Colonic mucosa (tissue), 4 donors: ENCODE results near the gene MYOCD. TPM values are rescaled to one million over a fixed set of nuclear protein-coding genes. Genes with fewer than 3 reads are reported as not detected.

Experiments used
- DNase-seq: peaks from one replicate; pipeline ENCODE4 v3.0.0-alpha.2; 2020
- H3K27ac ChIP-seq: fragments of 200-600 bp; one replicate; pipeline ENCODE4 v1.8.0; 2021
- H3K27me3 ChIP-seq: fragments of 200-600 bp; one replicate; pipeline ENCODE4 v1.8.0; 2021
- H3K36me3 ChIP-seq: fragments of 200-600 bp; one replicate; pipeline ENCODE4 v1.8.0; 2021
- H3K4me1 ChIP-seq: fragments of 200-600 bp; one replicate; pipeline ENCODE4 v1.8.0; 2021; ENCODE audit warnings: mild to moderate bottlenecking
- H3K4me3 ChIP-seq: fragments of 200-600 bp; one replicate; pipeline ENCODE4 v1.8.0; 2021
- H3K9ac ChIP-seq, 2 donors: one replicate each; pipeline ENCODE4 v1.7.0; 2013; ENCODE audit warnings: control low read depth in 2 of 2, low read depth in 2 of 2, low read length in 2 of 2
- H3K9me3 ChIP-seq: fragments of 200-600 bp; one replicate; pipeline ENCODE4 v1.8.0; 2021
- intact Hi-C: fragments of 100-400 bp; cut with DNase I; formaldehyde crosslinking; loops from one replicate; pipeline ENCODE4 v1.14.1; 2022
- total RNA-seq, 2 donors: library from RNA; stranded (reverse); fragmentation: NEBNext Ultra II Directional in 1 of 2; extraction: Animal tissue kit (Norgen Biotek cat#: 25700) in 1 of 2; gene quantifications; one replicate each; pipeline ENCODE4 v1.2.1, GENCODE V29; 2021
- TF ChIP-seq, protein P1 (sequence below): fragments of 200-600 bp; IDR thresholded peaks from one replicate; pipeline ENCODE4 v1.8.0; 2022; ENCODE audit warnings: antibody characterized with exemption, mild to moderate bottlenecking
- donor health status: healthy.
- donor health status: DM: no; HTN: no; CAD: no.
- donor health status: DM: no; HTN: no; CAD: no.

The MYOCD gene
- total RNA-seq, 2 donors from 2014 or later = 1.1 to 20.5 TPM

DNA sequence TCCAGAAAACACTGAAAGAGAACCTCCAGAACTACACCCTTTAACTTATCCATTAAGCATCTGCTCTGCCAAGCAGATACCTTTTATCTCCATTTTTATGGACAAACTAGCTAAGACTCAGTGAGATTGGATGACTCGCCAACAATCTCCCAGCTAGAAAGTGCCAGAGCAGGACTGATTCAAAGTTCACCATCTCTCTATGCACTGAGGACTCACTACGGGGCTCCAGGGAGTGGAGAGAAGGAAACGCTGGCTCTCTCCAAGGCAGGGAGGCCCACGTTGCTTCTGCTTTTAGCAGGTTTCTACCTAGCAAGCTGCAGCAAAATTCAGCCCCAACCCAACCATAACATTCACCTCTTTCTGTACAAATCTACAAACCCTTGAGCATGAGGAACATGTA, 70.8 kb downstream of the MYOCD start:
- Histone ChIP-seq H3K4me1 (peaks cover 7% of the 10 kb centered on the region), H3K9ac (no peak overlapping the region), H3K27me3 (no peaks in the 10 kb centered on the region), H3K36me3 (no peaks in the 10 kb centered on the region), H3K27ac (no peak overlapping the region), H3K4me3 (no peak overlapping the region), H3K9me3 (no peaks in the 10 kb centered on the region)
- TF ChIP-seq, protein P1, sequence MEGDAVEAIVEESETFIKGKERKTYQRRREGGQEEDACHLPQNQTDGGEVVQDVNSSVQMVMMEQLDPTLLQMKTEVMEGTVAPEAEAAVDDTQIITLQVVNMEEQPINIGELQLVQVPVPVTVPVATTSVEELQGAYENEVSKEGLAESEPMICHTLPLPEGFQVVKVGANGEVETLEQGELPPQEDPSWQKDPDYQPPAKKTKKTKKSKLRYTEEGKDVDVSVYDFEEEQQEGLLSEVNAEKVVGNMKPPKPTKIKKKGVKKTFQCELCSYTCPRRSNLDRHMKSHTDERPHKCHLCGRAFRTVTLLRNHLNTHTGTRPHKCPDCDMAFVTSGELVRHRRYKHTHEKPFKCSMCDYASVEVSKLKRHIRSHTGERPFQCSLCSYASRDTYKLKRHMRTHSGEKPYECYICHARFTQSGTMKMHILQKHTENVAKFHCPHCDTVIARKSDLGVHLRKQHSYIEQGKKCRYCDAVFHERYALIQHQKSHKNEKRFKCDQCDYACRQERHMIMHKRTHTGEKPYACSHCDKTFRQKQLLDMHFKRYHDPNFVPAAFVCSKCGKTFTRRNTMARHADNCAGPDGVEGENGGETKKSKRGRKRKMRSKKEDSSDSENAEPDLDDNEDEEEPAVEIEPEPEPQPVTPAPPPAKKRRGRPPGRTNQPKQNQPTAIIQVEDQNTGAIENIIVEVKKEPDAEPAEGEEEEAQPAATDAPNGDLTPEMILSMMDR = no peak
- DNase-seq = no peak
- intact Hi-C loops = loop anchor here (10.0 kb wide), 1 partner anchor 192 kb away; no protein-coding TSS in a partner anchor

DNA sequence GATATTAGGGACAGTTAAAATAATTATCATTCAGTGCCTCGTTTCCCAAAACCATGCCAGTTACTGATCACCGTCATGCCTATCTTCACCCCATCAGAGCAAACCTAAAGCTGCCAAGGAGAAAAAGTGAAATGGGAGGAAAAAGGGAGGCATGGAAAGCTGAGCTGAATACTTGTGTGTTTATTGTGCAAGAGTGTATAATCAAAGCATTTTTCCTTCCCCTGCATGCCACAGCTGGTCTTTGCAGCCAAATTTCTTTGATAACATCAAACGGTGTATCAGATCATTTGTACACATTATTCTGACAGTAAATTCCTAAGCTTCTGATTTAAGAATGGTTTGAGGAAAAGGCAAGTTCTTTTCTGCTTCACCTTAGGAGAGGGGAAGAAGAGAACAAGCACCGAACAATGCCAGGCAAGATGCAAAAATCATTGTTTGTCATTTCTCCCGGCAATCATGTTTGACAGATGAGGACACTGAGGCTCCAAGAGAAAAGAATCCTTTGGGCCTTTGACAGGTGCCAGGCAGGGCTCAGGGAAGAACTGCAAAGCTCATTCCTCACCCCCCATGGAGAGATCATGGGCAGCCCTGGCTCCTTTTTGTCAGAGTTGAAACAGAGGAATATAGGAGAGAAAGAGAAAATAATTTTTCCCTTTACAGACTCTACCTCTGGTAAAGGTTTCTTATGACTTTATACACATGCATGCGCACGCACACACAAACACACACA, 72.2 kb downstream of the MYOCD start:
- intact Hi-C loops = loop anchor here (10.0 kb wide), 1 partner anchor 193 kb away; no protein-coding TSS in a partner anchor

DNA sequence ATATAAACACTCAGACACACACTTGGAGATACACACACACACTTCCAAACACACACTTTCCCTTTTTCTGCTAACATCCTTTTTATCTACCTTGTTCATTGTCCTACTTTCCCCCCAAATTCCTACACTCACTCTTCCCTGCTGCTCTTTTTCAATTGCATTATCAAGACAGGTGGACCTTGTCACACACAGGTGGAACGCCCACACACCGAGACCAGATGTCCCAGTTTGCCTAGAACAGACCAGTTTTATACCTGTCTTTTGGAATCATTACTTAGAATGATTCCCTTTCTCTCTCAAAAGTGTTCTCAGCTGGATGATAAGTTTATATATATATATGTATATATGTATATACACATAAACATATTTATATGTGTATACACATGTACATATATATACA, 72.9 kb downstream of the MYOCD start:
- DNase-seq = no peak
- Histone ChIP-seq H3K4me3 (no peak overlapping the region), H3K9me3 (no peaks in the 10 kb centered on the region), H3K9ac (no peak overlapping the region), H3K27ac (no peak overlapping the region), H3K27me3 (no peaks in the 10 kb centered on the region), H3K4me1 (no peaks in the 10 kb centered on the region), H3K36me3 (no peaks in the 10 kb centered on the region)
- TF ChIP-seq, protein P1 = no peak
- intact Hi-C loops = loop anchor here (10.0 kb wide), 1 partner anchor 194 kb away; no protein-coding TSS in a partner anchor

More for the DNA sequence above, 72.2 kb downstream of the MYOCD start:
- H3K36me3 ChIP-seq = no peaks in the 10 kb centered on the region
- no peak for DNase-seq
- no peak overlapping the region for H3K27ac ChIP-seq
- TF ChIP-seq, protein P1 = no peak
- no peaks in the 10 kb centered on the region for H3K27me3 ChIP-seq
- H3K9ac ChIP-seq = no peak overlapping the region
- H3K9me3 ChIP-seq = no peaks in the 10 kb centered on the region
- no peaks in the 10 kb centered on the region for H3K4me1 ChIP-seq
- H3K4me3 ChIP-seq = no peak overlapping the region

DNA sequence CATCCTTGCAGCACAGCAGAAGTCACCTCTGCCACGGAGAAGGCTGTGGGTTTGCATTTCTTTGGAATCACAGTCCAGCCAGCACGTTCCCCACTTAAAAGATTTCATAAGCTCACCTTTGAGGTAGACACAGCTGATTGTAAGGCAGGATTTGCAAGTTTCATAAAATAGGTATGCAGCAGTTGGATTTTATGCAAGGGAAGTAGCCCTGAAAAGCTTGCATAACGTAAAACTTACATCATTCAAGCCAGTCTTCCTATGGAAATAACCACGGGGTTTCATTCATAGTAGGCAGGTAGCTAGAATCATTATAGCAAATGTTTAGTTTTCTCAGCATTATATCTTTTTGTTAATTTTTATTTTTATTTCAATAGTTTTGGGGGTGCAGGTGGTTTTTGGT, 73.8 kb downstream of the MYOCD start:
- no peaks in the 10 kb centered on the region for H3K36me3 ChIP-seq
- intact Hi-C loops = loop anchor here (10.0 kb wide), 1 partner anchor 195 kb away; no protein-coding TSS in a partner anchor
- H3K27ac ChIP-seq = no peak overlapping the region
- H3K27me3 ChIP-seq = no peaks in the 10 kb centered on the region
- TF ChIP-seq, protein P1 = no peak
- no peak overlapping the region for H3K4me3 ChIP-seq
- no peak for DNase-seq
- H3K9ac ChIP-seq = no peak overlapping the region
- no peaks in the 10 kb centered on the region for H3K9me3 ChIP-seq
- H3K4me1 ChIP-seq = peaks cover under 1% of the 10 kb centered on the region

DNA sequence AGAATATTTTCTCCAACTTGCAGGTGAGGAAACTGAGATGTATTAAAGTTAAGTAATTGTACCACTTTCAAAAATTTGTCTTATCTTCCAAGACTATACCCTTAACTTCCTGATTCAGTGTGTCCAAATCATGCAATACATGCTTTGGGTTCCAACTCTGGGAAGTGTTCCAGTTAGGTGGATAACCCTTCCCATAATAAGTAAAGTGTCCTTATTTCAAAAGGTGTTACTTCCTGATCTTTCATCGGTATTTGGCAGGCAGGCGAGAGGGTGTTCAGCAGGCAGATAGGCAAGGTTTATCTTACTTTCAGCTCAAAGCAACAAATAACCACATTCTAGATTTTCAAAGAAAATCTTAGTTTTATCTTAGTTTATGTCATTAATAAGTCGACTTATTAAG, 77.4 kb downstream of the MYOCD start:
- Histone ChIP-seq H3K27me3 (no peaks in the 10 kb centered on the region), H3K4me3 (no peak overlapping the region), H3K27ac (no peak overlapping the region), H3K36me3 (no peaks in the 10 kb centered on the region), H3K9ac (no peak overlapping the region), H3K9me3 (no peaks in the 10 kb centered on the region), H3K4me1 (peaks cover 4% of the 10 kb centered on the region)
- DNase-seq = peak; percentile 21
- TF ChIP-seq, protein P1 = no peak
- intact Hi-C loops = loop anchor here (5.0 to 10.0 kb wide), 2 partner anchors 71 to 262 kb away; no protein-coding TSS in a partner anchor
